Kasumi-1 (cell line): ENCODE measurements around the gene PPP1R1C.
A peak's percentile ranks its signal among the peaks of the same experiment; 100 is the strongest.

Source experiments
- DNase-seq, 2 experiments: peaks; one replicate each; lab custom pipeline; 2025; lab: John Stamatoyannopoulos, UW

Gene PPP1R1C

GRCh38 chr2:181972431-181973170, 13.1 kb upstream of the PPP1R1C start:
- no peak for DNase-seq

DNA sequence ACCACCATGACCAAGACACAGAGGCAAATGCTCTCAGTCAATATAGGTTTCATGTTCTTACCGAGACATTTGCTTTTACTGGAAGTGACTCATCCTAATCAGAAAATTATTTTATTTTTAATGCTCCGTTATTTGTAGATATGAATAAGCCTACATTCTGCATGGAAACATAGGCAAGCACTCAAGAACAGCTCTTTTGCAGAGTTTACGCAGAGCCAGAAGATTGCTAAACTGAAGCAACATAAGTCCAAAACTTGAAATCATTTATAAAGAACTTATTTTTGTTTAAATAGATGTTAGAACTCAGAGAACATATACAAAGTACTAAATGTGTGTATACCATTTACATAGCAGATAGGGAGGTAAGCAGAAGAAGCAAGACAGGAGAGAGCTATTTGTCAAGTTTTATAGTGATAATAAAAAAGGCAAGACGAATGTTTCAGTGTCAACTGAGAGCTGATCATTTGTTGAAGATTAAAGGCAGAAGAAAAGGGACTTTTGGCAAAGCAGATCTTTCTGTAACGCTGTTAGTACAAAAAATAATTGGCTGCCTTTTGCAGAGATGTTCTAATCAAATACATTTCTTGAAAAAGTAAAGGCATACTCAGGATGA, 12.4 kb upstream of the PPP1R1C start:
- DNase-seq: no peak

DNA sequence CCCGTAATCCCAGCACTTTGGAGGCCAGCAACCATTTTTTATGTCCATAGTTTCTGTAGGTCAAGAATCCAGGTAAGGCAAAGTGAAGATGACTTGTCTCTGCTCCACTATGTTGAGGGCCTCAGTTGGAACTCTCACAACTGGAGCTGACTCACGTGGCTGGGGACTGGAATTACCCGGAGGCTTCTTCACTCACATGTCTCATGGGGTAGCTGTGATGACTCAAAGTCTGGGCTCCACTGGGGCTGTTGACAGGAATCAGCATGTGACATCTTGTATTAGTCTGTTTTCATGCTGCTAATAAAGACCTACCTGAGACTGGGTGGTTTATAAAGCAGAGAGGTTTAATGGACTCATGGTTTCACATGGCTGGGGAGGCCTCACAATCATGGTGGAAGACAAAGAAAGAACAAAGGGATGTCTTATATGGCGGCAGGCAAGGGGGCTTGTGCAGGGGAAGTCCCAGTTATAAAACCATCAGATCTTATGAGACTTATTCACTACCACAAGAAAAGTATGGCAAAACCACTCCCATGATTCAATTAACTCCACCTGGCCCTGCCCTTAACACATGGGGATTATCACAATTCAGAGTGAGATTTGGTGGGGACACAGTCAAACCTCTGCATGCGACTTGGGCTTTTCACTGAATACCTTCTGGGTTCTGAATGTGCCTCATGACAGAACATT, 7.8 kb upstream of the PPP1R1C start:
- no peak for DNase-seq

- no peak for DNase-seq
These were observed 7.1 kb upstream of the PPP1R1C start for GRCh38 chr2:181978351-181979150.

DNA sequence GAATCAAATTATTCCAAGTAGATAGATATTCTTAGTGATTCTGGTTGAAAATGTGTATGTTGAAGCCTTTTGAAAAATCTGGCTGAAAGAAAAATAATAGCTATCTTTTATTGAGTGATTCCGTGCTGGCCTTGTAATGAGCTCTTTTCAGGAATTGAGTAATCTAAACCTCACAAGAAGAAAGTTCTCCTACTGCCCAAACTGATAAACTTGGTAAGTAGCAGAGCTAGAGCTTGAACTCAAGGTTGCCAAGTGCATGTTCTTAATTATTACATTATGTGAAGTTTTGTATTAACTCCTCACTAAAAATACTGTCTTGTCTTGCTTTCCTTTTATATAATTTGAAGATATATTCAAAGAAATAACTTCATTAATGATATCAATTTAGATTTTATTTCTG, 1.6 kb upstream of the PPP1R1C start:
- no peak for DNase-seq

- DNase-seq: no peak
These were observed 630 bp upstream of the PPP1R1C start for GRCh38 chr2:181984814-181985631.

GRCh38 chr2:181988154-181988924, 2.7 kb downstream of the PPP1R1C start:
- DNase-seq: no peak

- DNase-seq: no peak
These were observed 3.4 kb downstream of the PPP1R1C start for GRCh38 chr2:181989099-181989498.

DNA sequence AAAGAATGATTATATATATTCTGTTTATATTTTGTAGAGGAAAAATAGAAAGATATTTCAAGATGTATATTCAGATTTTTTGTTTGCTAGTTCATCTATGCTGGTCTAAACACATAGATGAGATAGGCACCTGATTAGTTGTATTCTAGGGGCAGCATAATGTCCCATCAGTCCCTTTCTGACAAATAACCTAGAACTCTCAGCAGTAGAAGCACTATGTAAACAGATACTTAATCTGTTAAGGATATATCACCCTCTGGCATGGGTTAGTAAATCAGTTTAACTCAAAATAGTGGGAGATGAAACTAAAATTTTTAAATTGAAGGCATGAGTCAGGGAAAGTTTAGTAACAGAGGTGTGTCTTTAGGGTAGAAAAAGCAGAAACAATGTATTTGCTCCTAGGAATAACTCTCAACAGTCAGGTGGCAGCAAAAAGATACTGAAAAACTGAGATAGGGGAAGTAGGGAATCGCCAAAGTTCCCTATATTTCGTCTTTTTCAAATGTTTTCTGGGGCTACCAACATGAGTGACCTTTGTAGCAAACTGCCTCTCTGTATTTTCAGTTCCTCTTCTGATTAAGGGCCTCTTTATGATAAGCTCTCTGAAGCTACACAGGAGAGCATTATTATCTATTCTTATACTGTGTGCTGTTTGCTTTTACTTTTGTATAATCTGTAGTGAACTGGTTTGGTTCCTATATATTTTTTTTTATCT, 5.7 kb downstream of the PPP1R1C start:
- DNase-seq: peak in 1 of 2 experiments; percentile 27

DNA sequence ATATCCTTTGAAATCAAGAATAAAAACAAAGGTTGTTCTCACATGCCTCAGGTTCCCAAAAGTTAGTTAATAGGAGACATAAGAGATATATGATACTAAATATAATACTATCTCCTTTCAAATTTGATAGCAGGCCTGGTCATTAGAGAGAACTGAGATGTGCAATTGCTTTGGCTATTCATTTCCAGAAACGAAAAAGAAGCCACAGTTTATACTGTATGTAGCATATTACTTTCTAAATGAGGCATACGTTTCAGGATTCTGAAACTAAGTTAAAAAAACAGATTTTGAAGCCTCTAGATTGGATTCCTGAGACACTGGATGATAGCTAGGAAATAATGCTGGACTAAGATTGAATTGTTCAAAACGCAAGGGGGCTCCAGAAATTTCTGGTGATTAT, 7.1 kb downstream of the PPP1R1C start:
- no peak for DNase-seq

DNA sequence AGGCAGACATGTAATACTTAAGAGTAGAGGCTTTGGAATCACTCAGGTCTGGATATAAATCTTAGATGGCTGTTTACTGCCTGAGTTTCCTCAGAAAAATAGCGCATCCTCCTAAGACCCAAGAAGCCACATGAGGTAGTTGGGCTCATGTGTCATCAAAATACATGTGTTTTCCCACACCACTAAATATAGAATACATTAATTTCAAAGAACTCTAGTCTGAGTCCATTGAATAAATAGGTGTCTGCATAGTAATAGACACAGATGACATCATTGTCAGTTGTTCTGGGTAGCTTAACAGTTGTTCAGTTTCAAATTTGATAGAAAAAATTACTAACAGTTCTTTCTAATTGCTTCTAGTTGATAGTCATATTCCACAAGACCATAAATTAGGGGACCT, 9.6 kb downstream of the PPP1R1C start:
- no peak for DNase-seq

DNA sequence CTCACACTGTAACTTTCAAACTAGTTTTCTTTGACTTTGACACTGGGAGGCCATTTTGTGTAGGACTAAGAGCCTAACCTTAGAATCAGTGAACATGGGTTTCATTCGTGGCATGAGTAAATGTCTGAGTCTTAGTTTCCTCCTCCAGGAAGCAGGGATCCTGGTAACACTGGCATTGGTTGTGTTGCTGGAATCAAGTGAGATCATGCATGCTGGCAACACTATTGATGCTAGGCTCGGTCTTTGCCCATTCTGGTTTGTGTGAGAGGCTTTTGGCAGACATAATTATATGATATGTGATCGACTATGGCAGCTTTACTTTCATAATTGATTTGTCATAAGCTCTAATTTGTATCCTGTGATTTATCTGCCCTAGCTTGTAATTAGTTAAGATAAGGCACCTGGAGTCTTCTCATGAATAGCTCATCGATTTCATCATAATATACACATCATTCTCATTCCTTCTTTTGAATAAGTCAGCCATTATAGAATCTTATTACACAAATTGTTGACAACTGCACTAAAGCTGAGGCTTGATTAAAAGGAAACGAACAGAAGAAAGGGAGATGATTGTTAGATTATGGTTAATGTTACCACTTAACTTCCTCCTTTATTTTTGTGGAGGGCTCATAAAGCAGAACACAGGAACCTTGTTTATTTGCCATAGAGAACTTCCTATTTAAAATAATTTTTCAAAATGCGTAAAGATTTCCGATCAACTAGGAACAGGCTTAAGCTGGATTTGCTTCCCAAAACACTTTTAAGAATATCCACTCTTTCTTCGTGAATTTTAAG, 12.6 kb downstream of the PPP1R1C start:
- DNase-seq: peak in 1 of 2 experiments; percentile 21

- no peak for DNase-seq
These were observed 13.4 kb downstream of the PPP1R1C start for GRCh38 chr2:181998891-181999654.

DNA sequence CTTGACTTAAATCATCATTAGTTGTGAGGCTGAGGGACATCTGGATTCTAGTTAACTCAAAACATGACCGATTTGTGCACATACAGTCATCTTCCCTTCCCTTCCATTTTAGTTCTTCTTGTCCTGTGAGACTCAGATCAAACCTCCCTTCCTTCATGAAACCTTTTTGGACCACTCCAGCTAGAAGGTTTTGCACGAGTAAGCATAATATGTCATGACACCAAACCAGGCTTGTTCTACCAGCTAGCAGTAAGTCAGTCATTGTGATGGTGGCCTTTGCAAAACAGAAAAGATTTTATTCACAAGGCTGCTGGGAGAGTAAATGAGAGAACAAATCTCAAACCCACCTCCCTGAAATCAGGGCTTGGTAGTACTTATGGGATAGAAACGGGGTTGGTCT, 14.3 kb downstream of the PPP1R1C start:
- no peak for DNase-seq

GRCh38 chr2:182004945-182005520, 19.4 kb downstream of the PPP1R1C start:
- no peak for DNase-seq

DNA sequence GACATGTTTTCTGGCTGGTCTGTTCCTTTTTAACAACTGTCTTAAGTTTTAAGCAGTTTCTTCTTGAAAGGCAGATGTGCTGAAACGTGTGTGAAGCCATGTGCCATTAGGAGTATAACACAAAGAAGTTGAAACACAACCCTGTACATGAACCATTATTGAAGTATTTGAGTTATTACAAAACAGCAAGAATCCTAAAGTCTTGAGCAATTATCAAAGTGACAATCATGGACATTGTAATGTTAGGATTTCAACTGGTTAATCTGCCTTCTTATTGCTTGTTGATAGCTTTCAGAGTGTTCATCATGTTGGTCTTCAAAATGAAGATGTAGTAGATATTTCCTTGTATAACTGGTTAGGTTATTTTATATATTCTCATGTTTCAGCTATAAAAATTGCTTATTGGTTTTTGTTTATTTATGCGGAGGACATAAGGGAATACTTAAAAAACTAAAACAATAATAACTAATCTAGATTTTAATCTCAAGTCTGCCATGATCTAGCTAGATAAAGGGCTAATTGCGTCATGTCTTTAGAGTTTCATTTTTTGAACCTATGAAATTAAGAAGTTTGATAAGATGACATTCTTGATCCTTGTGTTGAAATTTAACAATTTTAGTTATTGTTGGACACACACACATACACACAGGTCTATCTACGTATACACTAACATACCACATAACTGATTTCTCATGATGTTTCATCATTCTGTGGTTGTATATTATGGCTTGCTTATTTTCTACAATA, 21.1 kb downstream of the PPP1R1C start:
- DNase-seq: no peak

- DNase-seq: no peak
These were observed 28.6 kb downstream of the PPP1R1C start for GRCh38 chr2:182014284-182014683.
